HCT116 (cell line): ENCODE measurements around the gene CLEC4G. TPM values are rescaled to one million over a fixed set of nuclear protein-coding genes. Genes with fewer than 3 reads are reported as not detected.

Experiments used
- ATAC-seq: fragments of 200-7000 bp; cut with Tn5 transposase; 2 replicates; pipeline ENCODE4 v1.9.1; 2020; ENCODE audit warnings: mild to moderate bottlenecking, moderate library complexity
- BruUV-seq: library from RNA; stranded (reverse); fragments of 400-500 nt; replicated peaks from 2 replicates; lab custom pipeline; 2021; lab: Mats Ljungman, UMichigan
- CTCF ChIA-PET: fragments of 300-600 bp; sonication (Branson Sonifier 250); formaldehyde crosslinking; loops from one replicate; lab custom pipeline; 2021; ENCODE audit warnings: antibody characterized with exemption; lab: Charles Lee
- POLR2A ChIA-PET: fragments of 300-600, 350-600 bp; sonication (Branson Sonifier 250); formaldehyde crosslinking; loops from one replicate; lab custom pipeline; 2021; ENCODE audit warnings: antibody characterized with exemption; lab: Charles Lee
- RAD21 ChIA-PET, 2 experiments: fragments of 300-600 bp; sonication (Branson Sonifier 250); formaldehyde crosslinking; loops; one replicate each; lab custom pipeline; 2023; ENCODE audit warnings: low total read pairs in 2 of 2; ENCODE audit not compliant: uncharacterized antibody in 2 of 2, unreplicated experiment in 2 of 2, low non-redundant PET in 1 of 2; lab: Charles Lee
- DNase-seq: peaks from one replicate; pipeline ENCODE4 v3.0.0-alpha.2; 2010; ENCODE audit warnings: low read depth, low spot score
- H2AFZ ChIP-seq: fragments of 200-600 bp; shearing (Covaris generic), sonication (generic); 2 replicates; pipeline ENCODE4 v1.6.1; 2017; ENCODE audit warnings: low read depth, mixed run types, mixed read lengths, antibody characterized with exemption, low read length; ENCODE audit not compliant: poor library complexity, severe bottlenecking
- H3K27ac ChIP-seq: 2 replicates; pipeline ENCODE4 v1.5.1; 2012; ENCODE audit warnings: low read depth, low read length
- H3K27me3 ChIP-seq: fragments of 200-600 bp; sonication (generic); 2 replicates; pipeline ENCODE4 v1.6.1; 2016; ENCODE audit warnings: mixed run types, low read length, mixed read lengths; ENCODE audit not compliant: insufficient read depth
- H3K36me3 ChIP-seq, 2 experiments: fragments of 200-500 bp in 1 of 2; fragments of 200-600 bp in 1 of 2; sonication (Bioruptor generic) in 1 of 2; sonication (generic) in 1 of 2; 2 replicates each; pipeline versions ENCODE4 v1.5.1 to v1.6.1; 2014 to 2016; ENCODE audit warnings: low read length in 2 of 2, inconsistent platforms in 1 of 2, mixed read lengths in 1 of 2, mixed run types in 1 of 2; ENCODE audit not compliant: insufficient read depth in 2 of 2, control insufficient read depth in 1 of 2
- H3K4me1 ChIP-seq, 2 experiments: fragments of 200-600 bp in 1 of 2; sonication (generic) in 1 of 2; 2 replicates each; pipeline versions ENCODE4 v1.5.1 to v1.6.1; 2012 to 2017; ENCODE audit warnings: low read length in 2 of 2, inconsistent platforms in 1 of 2, mild to moderate bottlenecking in 1 of 2, mixed read lengths in 1 of 2, mixed run types in 1 of 2, moderate library complexity in 1 of 2; ENCODE audit not compliant: insufficient read depth in 2 of 2, control insufficient read depth in 1 of 2
- H3K4me2 ChIP-seq: fragments of 200-600 bp; sonication (generic); 2 replicates; pipeline ENCODE4 v1.6.1; 2017; ENCODE audit warnings: mixed run types, low read length, mixed read lengths
- H3K4me3 ChIP-seq, 2 experiments: fragments of 200-600 bp in 1 of 2; sonication (generic) in 1 of 2; replicated peaks in 1 of 2; 2 replicates each; pipeline ENCODE4 v1.5.1; 2011 to 2016; ENCODE audit warnings: low read length in 2 of 2, control low read depth in 1 of 2, low read depth in 1 of 2, mild to moderate bottlenecking in 1 of 2, mixed read lengths in 1 of 2, mixed run types in 1 of 2
- H3K79me2 ChIP-seq: fragments of 200-600 bp; sonication (generic); 2 replicates; pipeline ENCODE4 v1.6.1; 2017; ENCODE audit warnings: mild to moderate bottlenecking, mixed run types, low read length, moderate library complexity, mixed read lengths; ENCODE audit not compliant: insufficient read depth
- H3K9ac ChIP-seq: fragments of 200-600 bp; sonication (generic); 2 replicates; pipeline ENCODE4 v1.6.1; 2016; ENCODE audit warnings: low read length, mixed read lengths
- H3K9me2 ChIP-seq: fragments of 200-600 bp; sonication (generic), shearing (Covaris generic); 2 replicates; pipeline ENCODE4 v1.6.1; 2017; ENCODE audit warnings: mixed run types, mild to moderate bottlenecking, moderate library complexity; ENCODE audit not compliant: insufficient read depth
- H3K9me3 ChIP-seq, 2 experiments: fragments of 200-500 bp in 1 of 2; fragments of 200-600 bp in 1 of 2; sonication (Bioruptor generic) in 1 of 2; sonication (generic) in 1 of 2; 2 replicates each; pipeline ENCODE4 v1.6.1; 2014 to 2017; ENCODE audit warnings: low read length in 2 of 2, mixed read lengths in 2 of 2, inconsistent platforms in 1 of 2, low read depth in 1 of 2, mild to moderate bottlenecking in 1 of 2, mixed run types in 1 of 2, moderate library complexity in 1 of 2; ENCODE audit not compliant: control insufficient read depth in 1 of 2, insufficient read depth in 1 of 2
- H4K20me1 ChIP-seq: fragments of 200-600 bp; sonication (generic), shearing (Covaris generic); 2 replicates; pipeline ENCODE4 v1.6.1; 2017; ENCODE audit warnings: mixed run types, mild to moderate bottlenecking, moderate library complexity; ENCODE audit not compliant: insufficient read depth
- CBX3 ChIP-seq: IDR thresholded peaks from 2 replicates; pipeline ENCODE4 v1.6.1; 2012; ENCODE audit warnings: low read depth
- CTCF ChIP-seq, 3 experiments: fragments of 200-600 bp in 1 of 3; sonication (generic) in 1 of 3; IDR thresholded peaks in 2 of 3; conservative IDR thresholded peaks in 1 of 3; 2 replicates each; pipeline ENCODE4 v1.5.1; 2012 to 2017; ENCODE audit warnings: low read depth in 2 of 3, low read length in 2 of 3, antibody characterized with exemption in 1 of 3, borderline replicate concordance in 1 of 3, control low read depth in 1 of 3, mild to moderate bottlenecking in 1 of 3, mixed read lengths in 1 of 3, mixed run types in 1 of 3, moderate library complexity in 1 of 3; ENCODE audit not compliant: insufficient read depth in 1 of 3
- EGR1 ChIP-seq: IDR thresholded peaks from 2 replicates; pipeline ENCODE4 v1.6.1; 2012; ENCODE audit warnings: low read depth
- EZH2 ChIP-seq: fragments of 200-600 bp; sonication (generic); IDR thresholded peaks from 2 replicates; pipeline ENCODE4 v1.6.1; 2017; ENCODE audit warnings: antibody characterized with exemption, mixed run types
- EZH2phosphoT487 ChIP-seq: fragments of 200-600 bp; IDR thresholded peaks from 2 replicates; pipeline ENCODE4 v1.6.1; 2018; ENCODE audit warnings: antibody characterized with exemption, borderline replicate concordance
- FOSL1 ChIP-seq: IDR thresholded peaks from 2 replicates; pipeline ENCODE4 v1.6.1; 2012; ENCODE audit warnings: low read depth
- MAX ChIP-seq: IDR thresholded peaks from 2 replicates; pipeline ENCODE4 v1.6.1; 2012
- POLR2A ChIP-seq: IDR thresholded peaks from 2 replicates; pipeline ENCODE4 v1.7.0; 2011; ENCODE audit warnings: borderline replicate concordance; ENCODE audit not compliant: insufficient read depth, insufficient read length; ENCODE audit errors: extremely low read depth
- POLR2AphosphoS5 ChIP-seq: IDR thresholded peaks from 2 replicates; pipeline ENCODE4 v1.6.1; 2011; ENCODE audit warnings: mild to moderate bottlenecking, low read depth, low read length, moderate library complexity
- REST ChIP-seq: IDR thresholded peaks from 2 replicates; pipeline ENCODE4 v1.6.1; 2012; ENCODE audit warnings: low read depth
- SP1 ChIP-seq: IDR thresholded peaks from 2 replicates; pipeline ENCODE4 v1.6.1; 2012; ENCODE audit warnings: low read depth
- SRF ChIP-seq: IDR thresholded peaks from 2 replicates; pipeline ENCODE4 v1.6.1; 2012; ENCODE audit warnings: low read depth
- TCF7L2 ChIP-seq: IDR thresholded peaks from 2 replicates; pipeline ENCODE4 v1.7.0; 2011; ENCODE audit warnings: borderline replicate concordance, inconsistent platforms; ENCODE audit not compliant: insufficient read depth, insufficient read length; ENCODE audit errors: extremely low read depth
- ZFX ChIP-seq: fragments of 450-650 bp; IDR thresholded peaks from 2 replicates; pipeline ENCODE4 v1.6.1; 2017
- ZNF274 ChIP-seq: fragments of 200-500 bp; sonication (Bioruptor generic); IDR thresholded peaks from 2 replicates; pipeline ENCODE4 v1.6.1; 2014; ENCODE audit warnings: mild to moderate bottlenecking, low read depth, low read length, inconsistent platforms
- intact Hi-C: fragments of 100-400 bp; cut with micrococcal nuclease; formaldehyde crosslinking; loops from 2 replicates; pipeline ENCODE4 v1.10.0; 2022
- total RNA-seq: library from RNA; stranded (reverse); gene quantifications from one replicate; pipeline ENCODE4 v1.2.1, GENCODE V29; 2021; ENCODE audit not compliant: unreplicated experiment
- TF ChIP-seq, protein P1 (sequence below): IDR thresholded peaks from 2 replicates; pipeline ENCODE4 v1.6.1; 2012

CLEC4G gene
- total RNA-seq, 1 experiment from 2014 or later: not detected

DNA sequence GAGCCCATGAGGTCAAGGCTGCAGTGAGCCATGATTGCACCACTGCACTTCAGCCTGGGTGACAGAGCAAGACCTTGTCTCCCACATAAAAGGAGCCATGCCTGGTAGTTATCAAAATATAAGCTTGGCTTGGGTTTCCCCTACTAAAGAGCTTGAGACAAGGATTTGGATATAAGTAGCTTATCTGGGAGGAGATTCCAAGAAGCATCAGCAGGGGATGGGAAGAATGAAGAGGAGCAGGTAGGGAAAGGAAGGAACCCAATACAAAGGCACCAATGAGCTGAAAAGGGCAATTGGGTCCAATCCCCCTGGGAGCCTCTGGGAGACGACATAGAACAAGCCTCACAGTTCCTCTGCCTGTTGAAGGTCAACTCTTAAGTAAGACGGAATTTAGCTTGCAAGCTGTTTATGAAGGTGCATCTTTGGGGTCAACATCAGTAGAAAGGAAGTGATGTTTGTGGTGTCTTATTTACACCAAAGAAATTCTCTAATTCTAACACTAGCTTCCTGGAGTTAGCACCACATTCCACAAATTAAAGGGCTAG lies 7.4 kb upstream of the CLEC4G start:
- no peaks in the 10 kb centered on the region for H4K20me1 ChIP-seq
- no TSS peak for BruUV-seq
- ChIA-PET POLR2A (no interaction called here), RAD21 (no interaction called here)
- H3K9ac ChIP-seq: no peak overlapping the region
- H3K27me3 ChIP-seq: peaks cover 43% of the 10 kb centered on the region
- H3K36me3 ChIP-seq: no peaks in the 10 kb centered on the region
- no peak overlapping the region for H3K4me2 ChIP-seq
- no peak for DNase-seq
- ATAC-seq: no peak
- no peaks in the 10 kb centered on the region for H3K4me1 ChIP-seq
- intact Hi-C loops: no loop called here
- H2AFZ ChIP-seq: no peak overlapping the region
- H3K9me2 ChIP-seq: no peaks in the 10 kb centered on the region
- no peaks in the 10 kb centered on the region for H3K9me3 ChIP-seq
- no peak for TF ChIP-seq ZNF274
- TF ChIP-seq CTCF (IDR thresholded peaks at IDR 0.05 in 2 of 3, conservative IDR thresholded peaks at IDR 0.05 in 1 of 3; ENCODE audit: borderline replicate concordance in 1 of 3, insufficient read depth in 1 of 3, low read depth in 2 of 3, low read length in 2 of 3): no peak
- no peak for TF ChIP-seq FOSL1
- no peak for TF ChIP-seq TCF7L2
- TF ChIP-seq, all 23 proteins: peak for 0
- no peaks in the 10 kb centered on the region for H3K79me2 ChIP-seq
- CTCF ChIA-PET: no interaction called here
- H3K27ac ChIP-seq: no peak overlapping the region
- no peak overlapping the region for H3K4me3 ChIP-seq

DNA sequence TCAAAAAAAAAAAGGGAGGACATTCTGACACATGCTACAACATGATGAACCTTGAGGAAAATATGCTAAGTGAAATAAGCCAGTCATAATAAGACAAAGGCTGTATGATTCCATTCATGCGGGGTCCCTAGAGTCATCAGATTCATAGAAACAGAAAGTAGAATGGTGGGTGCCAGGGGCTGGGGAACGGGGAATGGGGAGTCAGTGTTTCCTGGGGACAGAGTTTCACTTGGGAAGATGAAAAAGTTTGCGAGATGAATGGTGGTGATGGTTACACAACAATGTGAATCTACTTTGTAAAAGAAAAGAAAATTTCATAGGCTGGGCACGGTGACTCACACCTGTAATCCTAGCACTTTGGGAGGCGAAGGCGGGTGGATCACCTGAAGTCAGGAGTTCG lies 6.1 kb upstream of the CLEC4G start:
- CTCF ChIA-PET: no interaction called here
- Histone ChIP-seq H4K20me1 (no peaks in the 10 kb centered on the region), H3K9me2 (no peaks in the 10 kb centered on the region), H3K9ac (no peak overlapping the region), H3K36me3 (no peaks in the 10 kb centered on the region), H3K4me2 (no peak overlapping the region), H3K79me2 (no peaks in the 10 kb centered on the region), H3K4me1 (no peaks in the 10 kb centered on the region), H2AFZ (no peak overlapping the region), H3K27ac (no peak overlapping the region), H3K4me3 (no peak overlapping the region), H3K9me3 (no peaks in the 10 kb centered on the region), H3K27me3 (peaks cover 32% of the 10 kb centered on the region)
- BruUV-seq: no TSS peak
- ATAC-seq (no peak), DNase-seq (no peak)
- intact Hi-C loops: no loop called here
- POLR2A ChIA-PET: no interaction called here
- RAD21 ChIA-PET: no interaction called here
- TF ChIP-seq EGR1 (no peak), REST (no peak), POLR2AphosphoS5 (no peak), EZH2phosphoT487 (no peak), POLR2A (no peak), SRF (no peak), TCF7L2 (no peak), ZFX (no peak), EZH2 (no peak), CBX3 (no peak), SP1 (no peak), MAX (no peak), ZNF274 (no peak)
- TF ChIP-seq, protein P1, sequence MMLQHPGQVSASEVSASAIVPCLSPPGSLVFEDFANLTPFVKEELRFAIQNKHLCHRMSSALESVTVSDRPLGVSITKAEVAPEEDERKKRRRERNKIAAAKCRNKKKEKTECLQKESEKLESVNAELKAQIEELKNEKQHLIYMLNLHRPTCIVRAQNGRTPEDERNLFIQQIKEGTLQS: no peak
